Esophagus muscularis mucosa (tissue), 4 donors: ENCODE measurements around the gene GNB5.

Experiments
- EP300 ChIP-seq: sonication (generic); formaldehyde crosslinking; IDR thresholded peaks from one replicate; pipeline ENCODE4 v1.6.1; 2017; ENCODE audit warnings: antibody characterized with exemption
- POLR2A ChIP-seq: fragments of 450-650 bp; IDR thresholded peaks from one replicate; pipeline ENCODE4 v1.6.1; 2017; ENCODE audit warnings: antibody characterized with exemption, moderate library complexity, mild to moderate bottlenecking, low read depth
- POLR2AphosphoS5 ChIP-seq, 2 donors: sonication (generic); formaldehyde crosslinking; IDR thresholded peaks; one replicate each; pipeline ENCODE4 v1.6.1; 2017; ENCODE audit warnings: antibody characterized with exemption in 2 of 2
- TF ChIP-seq, protein P1 (sequence below), 3 experiments: fragments of 200-600 bp in 2 of 3; fragments of 450-650 bp in 1 of 3; sonication (generic) in 2 of 3; IDR thresholded peaks; one replicate each; pipeline ENCODE4 v1.5.1; 2017 to 2019; ENCODE audit warnings: antibody characterized with exemption in 3 of 3, mild to moderate bottlenecking in 2 of 3, moderate library complexity in 1 of 3

DNA sequence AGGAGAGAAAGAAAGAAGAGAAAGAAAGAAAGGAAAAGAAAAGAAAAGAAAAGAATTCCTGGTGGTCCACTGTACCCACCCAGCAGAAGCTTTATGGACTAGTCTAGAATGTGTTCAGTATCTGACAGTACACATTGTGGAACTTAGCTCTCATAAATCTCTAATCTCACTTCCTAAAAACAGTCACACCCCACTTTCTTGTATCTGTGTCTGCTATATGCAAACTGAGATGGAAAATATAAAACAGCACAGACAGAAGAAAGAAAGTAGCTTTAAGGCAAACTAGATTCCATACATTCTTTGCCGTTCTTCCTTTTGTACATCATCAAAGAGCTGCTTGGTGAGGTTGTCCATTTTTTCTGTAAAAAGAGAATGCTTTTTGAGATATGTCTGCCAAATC is 41.1 kb upstream of the GNB5 start:
- TF ChIP-seq, protein P1, sequence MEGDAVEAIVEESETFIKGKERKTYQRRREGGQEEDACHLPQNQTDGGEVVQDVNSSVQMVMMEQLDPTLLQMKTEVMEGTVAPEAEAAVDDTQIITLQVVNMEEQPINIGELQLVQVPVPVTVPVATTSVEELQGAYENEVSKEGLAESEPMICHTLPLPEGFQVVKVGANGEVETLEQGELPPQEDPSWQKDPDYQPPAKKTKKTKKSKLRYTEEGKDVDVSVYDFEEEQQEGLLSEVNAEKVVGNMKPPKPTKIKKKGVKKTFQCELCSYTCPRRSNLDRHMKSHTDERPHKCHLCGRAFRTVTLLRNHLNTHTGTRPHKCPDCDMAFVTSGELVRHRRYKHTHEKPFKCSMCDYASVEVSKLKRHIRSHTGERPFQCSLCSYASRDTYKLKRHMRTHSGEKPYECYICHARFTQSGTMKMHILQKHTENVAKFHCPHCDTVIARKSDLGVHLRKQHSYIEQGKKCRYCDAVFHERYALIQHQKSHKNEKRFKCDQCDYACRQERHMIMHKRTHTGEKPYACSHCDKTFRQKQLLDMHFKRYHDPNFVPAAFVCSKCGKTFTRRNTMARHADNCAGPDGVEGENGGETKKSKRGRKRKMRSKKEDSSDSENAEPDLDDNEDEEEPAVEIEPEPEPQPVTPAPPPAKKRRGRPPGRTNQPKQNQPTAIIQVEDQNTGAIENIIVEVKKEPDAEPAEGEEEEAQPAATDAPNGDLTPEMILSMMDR (IDR thresholded peaks at IDR 0.05): no peak
- no peak for TF ChIP-seq POLR2AphosphoS5 (IDR thresholded peaks at IDR 0.05)
- no peak for TF ChIP-seq POLR2A
- TF ChIP-seq EP300: no peak
